B cell (primary cell): ENCODE data around the gene ZNF816.

Source experiments
- CTCF ChIP-seq: fragments of 200-600 bp; IDR thresholded peaks from one replicate; pipeline ENCODE4 v1.8.0; 2022; ENCODE audit warnings: antibody characterized with exemption, mild to moderate bottlenecking
- EZH2 ChIP-seq: IDR thresholded peaks from 2 replicates; pipeline ENCODE4 v1.6.1; 2012; ENCODE audit warnings: borderline replicate concordance, low read depth, mild to moderate bottlenecking, moderate library complexity, low read length; ENCODE audit not compliant: insufficient read depth, poor library complexity, severe bottlenecking

- TF ChIP-seq EZH2: no peak
- TF ChIP-seq CTCF: no peak
Measured at GRCh38 chr19:52967772-52968171, 5.1 kb upstream of the ZNF816 start.
